ENCODE data around the gene CACNB4.
A peak's percentile ranks its signal among the peaks of the same experiment; 100 is the strongest.

CACNB4 gene

DNA sequence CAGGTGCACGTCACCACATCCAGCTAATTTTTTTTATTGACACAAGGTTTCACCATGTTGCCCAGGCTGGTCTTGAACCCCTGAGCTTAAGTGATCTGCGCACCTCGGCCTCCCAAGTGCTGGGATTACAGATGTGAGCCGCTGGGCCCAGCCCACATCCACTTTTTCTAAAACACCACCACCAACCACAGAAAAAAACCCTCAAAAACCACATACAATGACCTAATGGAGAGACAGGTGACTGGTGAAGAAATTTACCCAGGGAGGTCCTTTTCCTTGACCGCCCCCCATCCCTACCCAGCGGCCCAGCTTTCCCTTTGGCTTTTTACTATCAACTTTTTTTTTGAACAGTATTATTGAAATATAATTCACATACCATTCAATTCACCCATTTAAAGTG lies 47.9 kb downstream of the CACNB4 start:
- TF ChIP-seq, protein P1, sequence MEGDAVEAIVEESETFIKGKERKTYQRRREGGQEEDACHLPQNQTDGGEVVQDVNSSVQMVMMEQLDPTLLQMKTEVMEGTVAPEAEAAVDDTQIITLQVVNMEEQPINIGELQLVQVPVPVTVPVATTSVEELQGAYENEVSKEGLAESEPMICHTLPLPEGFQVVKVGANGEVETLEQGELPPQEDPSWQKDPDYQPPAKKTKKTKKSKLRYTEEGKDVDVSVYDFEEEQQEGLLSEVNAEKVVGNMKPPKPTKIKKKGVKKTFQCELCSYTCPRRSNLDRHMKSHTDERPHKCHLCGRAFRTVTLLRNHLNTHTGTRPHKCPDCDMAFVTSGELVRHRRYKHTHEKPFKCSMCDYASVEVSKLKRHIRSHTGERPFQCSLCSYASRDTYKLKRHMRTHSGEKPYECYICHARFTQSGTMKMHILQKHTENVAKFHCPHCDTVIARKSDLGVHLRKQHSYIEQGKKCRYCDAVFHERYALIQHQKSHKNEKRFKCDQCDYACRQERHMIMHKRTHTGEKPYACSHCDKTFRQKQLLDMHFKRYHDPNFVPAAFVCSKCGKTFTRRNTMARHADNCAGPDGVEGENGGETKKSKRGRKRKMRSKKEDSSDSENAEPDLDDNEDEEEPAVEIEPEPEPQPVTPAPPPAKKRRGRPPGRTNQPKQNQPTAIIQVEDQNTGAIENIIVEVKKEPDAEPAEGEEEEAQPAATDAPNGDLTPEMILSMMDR (IDR thresholded peaks at IDR 0.05; ENCODE audit: extremely low read depth, insufficient read depth, missing control alignments): no peak
- in situ Hi-C loops (cut with MboI; ENCODE audit: low pct_unique_long_range_greater_than_20kb, low sequenced_read_pairs, unreplicated experiment): no loop called here
- DNase-seq (ENCODE audit: low spot score): no peak

DNA sequence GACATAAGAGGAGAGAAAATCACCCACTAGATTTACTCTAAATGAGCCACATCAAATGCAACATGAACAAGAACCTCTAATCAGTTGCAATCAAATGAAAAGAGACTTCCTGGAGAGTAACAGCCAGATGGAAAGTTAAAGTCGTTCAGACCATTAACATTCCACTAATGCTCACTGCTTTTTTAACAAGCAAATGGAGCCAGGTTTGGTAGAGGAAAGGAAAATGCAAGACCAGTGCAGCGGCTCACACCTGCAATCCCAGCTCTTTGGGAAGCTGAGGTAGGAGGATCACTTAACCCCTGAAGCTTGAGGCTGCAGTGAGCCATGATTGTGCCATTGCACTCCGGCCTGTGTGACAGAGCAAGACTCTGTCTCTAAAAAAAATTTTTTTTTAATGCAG lies 48.5 kb downstream of the CACNB4 start:
- in situ Hi-C loops (cut with MboI; ENCODE audit: low pct_unique_long_range_greater_than_20kb, low sequenced_read_pairs, unreplicated experiment): no loop called here
- no peak for DNase-seq (ENCODE audit: low spot score)
- TF ChIP-seq, protein P1 (IDR thresholded peaks at IDR 0.05; ENCODE audit: extremely low read depth, insufficient read depth, missing control alignments): no peak

DNA sequence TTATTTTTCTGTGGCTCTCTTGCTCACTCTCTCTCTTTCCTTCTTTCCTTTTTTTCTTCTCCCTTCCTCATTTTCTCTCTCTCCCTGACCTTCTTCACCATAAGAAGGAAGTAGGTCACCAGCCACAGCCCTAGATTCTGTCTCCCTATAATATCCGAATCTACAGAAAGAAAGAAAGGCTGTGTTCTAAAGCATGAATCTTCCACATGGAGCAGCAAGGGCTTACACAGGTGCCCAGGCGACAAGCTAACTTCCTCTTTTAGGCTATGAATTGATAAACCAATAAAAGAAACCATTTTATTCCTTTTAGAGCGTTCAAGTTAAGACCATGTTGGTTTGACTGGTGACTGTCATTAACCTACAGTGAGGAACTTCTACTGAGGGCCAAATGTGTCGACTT lies 49.3 kb downstream of the CACNB4 start:
- in situ Hi-C loops (cut with MboI; ENCODE audit: low pct_unique_long_range_greater_than_20kb, low sequenced_read_pairs, unreplicated experiment): loop anchor here (10.0 to 25.0 kb wide), 2 partner anchors 115 to 413 kb away; no protein-coding TSS in a partner anchor
- no peak for DNase-seq (ENCODE audit: low spot score)
- TF ChIP-seq, protein P1 (IDR thresholded peaks at IDR 0.05; ENCODE audit: extremely low read depth, insufficient read depth, missing control alignments): no peak

DNA sequence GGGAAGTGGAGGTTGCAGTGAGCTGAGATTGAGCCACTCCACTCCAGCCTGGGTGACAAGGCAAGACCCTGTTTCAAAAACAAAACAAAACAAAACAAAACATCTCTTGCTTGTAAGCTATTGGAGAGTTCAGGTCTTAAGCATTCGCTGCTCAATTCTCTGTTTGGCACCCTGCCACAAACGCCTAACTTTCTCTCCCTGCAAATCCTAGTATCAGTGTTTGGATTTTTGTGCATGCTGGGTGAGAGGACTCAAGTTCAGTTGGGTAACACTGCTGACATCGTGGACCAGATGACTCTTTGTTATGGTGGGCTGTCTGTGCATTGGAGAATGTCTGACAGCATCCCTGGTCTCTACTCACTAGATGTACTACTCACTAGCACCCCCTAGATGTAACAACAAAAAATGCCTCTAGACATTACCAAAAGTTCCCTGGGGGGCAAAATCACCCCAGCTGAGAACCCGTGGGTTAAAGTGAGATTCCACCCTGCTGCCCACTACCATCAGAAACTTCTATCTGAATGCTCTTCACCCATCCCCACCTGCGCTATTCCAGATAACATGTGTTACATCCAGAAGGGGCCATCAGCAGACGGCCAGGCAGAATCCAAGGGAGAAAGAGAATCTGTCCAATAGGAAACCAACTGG lies 50.9 kb downstream of the CACNB4 start:
- DNase-seq (ENCODE audit: low spot score): no peak
- in situ Hi-C loops (cut with MboI; ENCODE audit: low pct_unique_long_range_greater_than_20kb, low sequenced_read_pairs, unreplicated experiment): loop anchor here (10.0 to 25.0 kb wide), 2 partner anchors 117 to 414 kb away; no protein-coding TSS in a partner anchor
- TF ChIP-seq, protein P1 (IDR thresholded peaks at IDR 0.05; ENCODE audit: extremely low read depth, insufficient read depth, missing control alignments): peak; percentile 54

DNA sequence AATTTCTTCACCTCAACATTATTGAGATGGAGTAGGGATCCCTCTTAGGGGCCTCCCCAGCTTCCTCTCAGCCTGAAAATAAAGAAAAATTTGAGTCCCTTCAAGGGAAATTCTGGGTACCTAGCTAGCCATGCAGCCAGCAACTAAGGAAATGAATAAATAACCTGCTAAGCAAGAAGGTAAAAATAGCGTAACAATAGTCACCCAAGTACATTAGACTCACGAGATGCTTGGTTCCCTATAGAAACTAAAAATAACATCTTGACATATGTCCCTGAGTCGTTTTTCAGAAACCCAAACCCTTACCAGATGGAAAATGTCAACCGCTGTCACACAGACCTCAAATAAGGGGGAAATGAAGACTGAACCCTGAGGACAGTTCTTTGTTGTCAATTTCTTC lies 51.9 kb downstream of the CACNB4 start:
- in situ Hi-C loops (cut with MboI; ENCODE audit: low pct_unique_long_range_greater_than_20kb, low sequenced_read_pairs, unreplicated experiment): loop anchor here (10.0 to 25.0 kb wide), 2 partner anchors 118 to 415 kb away; no protein-coding TSS in a partner anchor

DNA sequence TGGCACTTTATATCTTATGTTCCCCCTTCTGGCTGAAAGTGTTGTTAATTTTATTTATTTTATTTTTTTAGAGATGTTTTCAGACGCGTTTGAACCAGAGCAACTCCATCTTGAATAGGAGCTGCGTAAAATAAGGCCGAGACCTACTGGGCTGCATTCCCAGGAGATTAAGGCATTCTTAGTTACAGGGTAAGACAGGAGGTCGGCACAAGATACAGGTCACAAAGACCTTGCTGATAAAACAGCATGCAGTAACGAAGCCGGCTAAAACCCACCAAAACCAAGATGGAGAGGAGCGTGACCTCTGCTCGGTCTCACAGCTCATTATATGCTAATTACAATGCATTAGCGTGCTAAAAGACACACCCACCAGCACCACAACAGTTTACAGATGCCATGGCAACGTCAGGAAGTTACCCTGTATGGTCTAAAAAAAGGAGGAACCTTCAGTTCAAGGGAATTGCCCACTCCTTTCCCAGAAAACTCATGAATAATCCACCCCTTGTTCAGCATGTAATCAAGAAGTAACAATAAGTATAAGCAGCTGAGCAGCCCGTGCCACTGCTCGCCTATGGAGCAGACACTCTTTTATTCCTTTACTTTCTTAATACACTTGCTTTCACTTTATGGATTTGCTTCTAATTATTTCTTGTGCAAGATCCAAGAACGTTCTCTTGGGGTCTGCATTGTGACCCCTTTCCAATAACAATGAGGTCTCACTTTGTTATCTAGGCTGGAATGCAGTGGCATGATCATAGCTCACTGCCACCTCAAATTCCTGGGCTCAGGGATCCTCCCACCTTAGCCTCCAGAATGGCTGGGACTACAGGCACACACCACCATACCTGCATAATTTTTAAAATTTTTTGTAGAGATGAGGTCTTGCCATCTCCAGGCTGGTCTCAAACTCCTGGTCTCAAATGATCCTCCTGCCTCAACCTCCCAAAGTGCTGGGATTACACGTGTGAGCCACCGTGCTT lies 55.9 kb downstream of the CACNB4 start:
- no peak for DNase-seq (ENCODE audit: low spot score)
- TF ChIP-seq, protein P1 (IDR thresholded peaks at IDR 0.05; ENCODE audit: extremely low read depth, insufficient read depth, missing control alignments): no peak
- in situ Hi-C loops (cut with MboI; ENCODE audit: low pct_unique_long_range_greater_than_20kb, low sequenced_read_pairs, unreplicated experiment): loop anchor here (10.0 to 25.0 kb wide), 2 partner anchors 122 to 419 kb away; no protein-coding TSS in a partner anchor

More for the DNA sequence above, 51.9 kb downstream of the CACNB4 start:
- no peak for DNase-seq (ENCODE audit: low spot score)
- TF ChIP-seq, protein P1 (IDR thresholded peaks at IDR 0.05; ENCODE audit: extremely low read depth, insufficient read depth, missing control alignments): no peak

All from GM13977 (cell line).